DND-41 (cell line): ENCODE data around the gene ATAD5.
"Not testable (repeated sequence)": the region's sequence is repeated elsewhere in the genome, so short reads cannot be mapped to it uniquely, and the experiment has no call there.

Experiments used
- ATAC-seq: fragments of 200-7000 bp; cut with Tn5 transposase; 3 replicates; pipeline ENCODE4 v1.9.1; 2021; ENCODE audit warnings: low read depth; ENCODE audit not compliant: insufficient read depth
- DNase-seq: peaks from one replicate; pipeline ENCODE4 v3.0.0-alpha.2; 2020
- H2AFZ ChIP-seq: 2 replicates; pipeline ENCODE4 v1.6.0; 2012; ENCODE audit warnings: low read depth, low read length
- H3K27ac ChIP-seq: 2 replicates; pipeline ENCODE4 v1.5.1; 2012; ENCODE audit warnings: low read length, inconsistent platforms
- H3K27me3 ChIP-seq: fragments of 200-600 bp; sonication (generic); 2 replicates; pipeline ENCODE4 v1.6.0; 2012; ENCODE audit warnings: low read length, mild to moderate bottlenecking, inconsistent platforms; ENCODE audit not compliant: insufficient read depth, poor library complexity
- H3K36me3 ChIP-seq: 2 replicates; pipeline ENCODE4 v1.5.1; 2012; ENCODE audit warnings: low read length, inconsistent platforms; ENCODE audit not compliant: insufficient read depth
- H3K4me1 ChIP-seq: 2 replicates; pipeline ENCODE4 v1.5.1; 2012; ENCODE audit warnings: mild to moderate bottlenecking, low read length; ENCODE audit not compliant: insufficient read depth
- H3K4me2 ChIP-seq: 2 replicates; pipeline ENCODE4 v1.6.0; 2012; ENCODE audit warnings: mild to moderate bottlenecking, moderate library complexity, low read length, inconsistent platforms; ENCODE audit not compliant: insufficient read depth
- H3K4me3 ChIP-seq, 2 experiments: fragments of 200-600 bp in 1 of 2; shearing (Covaris generic) in 1 of 2; 2 replicates each; pipeline ENCODE4 v1.5.1; 2012 to 2016; ENCODE audit warnings: inconsistent platforms in 2 of 2, low read length in 2 of 2, mild to moderate bottlenecking in 2 of 2, low read depth in 1 of 2, moderate library complexity in 1 of 2
- H3K79me2 ChIP-seq: 2 replicates; pipeline ENCODE4 v1.6.0; 2012; ENCODE audit warnings: low read length, inconsistent platforms; ENCODE audit not compliant: insufficient read depth
- H3K9ac ChIP-seq: 2 replicates; pipeline ENCODE4 v1.6.0; 2012; ENCODE audit warnings: low read depth, mild to moderate bottlenecking, inconsistent platforms, low read length, moderate library complexity
- H3K9me3 ChIP-seq: 2 replicates; pipeline ENCODE4 v1.5.1; 2012; ENCODE audit warnings: low read length, moderate library complexity, mild to moderate bottlenecking, inconsistent platforms; ENCODE audit not compliant: insufficient read depth, severe bottlenecking
- H4K20me1 ChIP-seq: 2 replicates; pipeline ENCODE4 v1.6.0; 2012; ENCODE audit warnings: low read length; ENCODE audit not compliant: insufficient read depth
- EZH2 ChIP-seq: IDR thresholded peaks from 3 replicates; pipeline ENCODE4 v1.6.1; 2012; ENCODE audit warnings: borderline replicate concordance, low read depth, mild to moderate bottlenecking, moderate library complexity, low read length, inconsistent platforms; ENCODE audit not compliant: severe bottlenecking
- TF ChIP-seq, protein P1 (sequence below): IDR thresholded peaks from 2 replicates; pipeline ENCODE4 v1.5.1; 2012; ENCODE audit warnings: borderline replicate concordance, low read length, moderate library complexity, mild to moderate bottlenecking; ENCODE audit not compliant: poor library complexity, severe bottlenecking; ENCODE audit errors: extremely low read depth

ATAD5 gene

GRCh38 chr17:30928584-30928983, 96.8 kb downstream of the ATAD5 start:
- TF ChIP-seq EZH2 = no peak
- TF ChIP-seq, protein P1, sequence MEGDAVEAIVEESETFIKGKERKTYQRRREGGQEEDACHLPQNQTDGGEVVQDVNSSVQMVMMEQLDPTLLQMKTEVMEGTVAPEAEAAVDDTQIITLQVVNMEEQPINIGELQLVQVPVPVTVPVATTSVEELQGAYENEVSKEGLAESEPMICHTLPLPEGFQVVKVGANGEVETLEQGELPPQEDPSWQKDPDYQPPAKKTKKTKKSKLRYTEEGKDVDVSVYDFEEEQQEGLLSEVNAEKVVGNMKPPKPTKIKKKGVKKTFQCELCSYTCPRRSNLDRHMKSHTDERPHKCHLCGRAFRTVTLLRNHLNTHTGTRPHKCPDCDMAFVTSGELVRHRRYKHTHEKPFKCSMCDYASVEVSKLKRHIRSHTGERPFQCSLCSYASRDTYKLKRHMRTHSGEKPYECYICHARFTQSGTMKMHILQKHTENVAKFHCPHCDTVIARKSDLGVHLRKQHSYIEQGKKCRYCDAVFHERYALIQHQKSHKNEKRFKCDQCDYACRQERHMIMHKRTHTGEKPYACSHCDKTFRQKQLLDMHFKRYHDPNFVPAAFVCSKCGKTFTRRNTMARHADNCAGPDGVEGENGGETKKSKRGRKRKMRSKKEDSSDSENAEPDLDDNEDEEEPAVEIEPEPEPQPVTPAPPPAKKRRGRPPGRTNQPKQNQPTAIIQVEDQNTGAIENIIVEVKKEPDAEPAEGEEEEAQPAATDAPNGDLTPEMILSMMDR = no peak
- no peak overlapping the region for H3K9ac ChIP-seq
- no peak overlapping the region for H3K4me2 ChIP-seq

GRCh38 chr17:30929081-30929633, 97.4 kb downstream of the ATAD5 start:
- no peak overlapping the region for H3K4me3 ChIP-seq
- no peak overlapping the region for H3K9ac ChIP-seq
- no peaks in the 10 kb centered on the region for H3K36me3 ChIP-seq
- H3K9me3 ChIP-seq = no peaks in the 10 kb centered on the region
- no peak for ATAC-seq
- no peak overlapping the region for H3K27ac ChIP-seq
- TF ChIP-seq, protein P1 = no peak
- no peak for TF ChIP-seq EZH2
- H3K4me2 ChIP-seq = no peak overlapping the region
- no peak for DNase-seq
- H3K79me2 ChIP-seq = no peaks in the 10 kb centered on the region
- H3K4me1 ChIP-seq = no peaks in the 10 kb centered on the region
- no peak overlapping the region for H2AFZ ChIP-seq
- H4K20me1 ChIP-seq = no peaks in the 10 kb centered on the region
- peaks cover 2% of the 10 kb centered on the region for H3K27me3 ChIP-seq

More at GRCh38 chr17:30928584-30928983, 96.8 kb downstream of the ATAD5 start:
- no peaks in the 10 kb centered on the region for H3K36me3 ChIP-seq
- H4K20me1 ChIP-seq = no peaks in the 10 kb centered on the region
- H3K9me3 ChIP-seq = no peaks in the 10 kb centered on the region
- ATAC-seq (no peak), DNase-seq (no peak)
- no peaks in the 10 kb centered on the region for H3K27me3 ChIP-seq
- H3K4me3 ChIP-seq = no peak overlapping the region
- no peaks in the 10 kb centered on the region for H3K4me1 ChIP-seq
- no peak overlapping the region for H3K27ac ChIP-seq
- no peaks in the 10 kb centered on the region for H3K79me2 ChIP-seq
- H2AFZ ChIP-seq = no peak overlapping the region

- not testable (repeated sequence) for H3K27ac ChIP-seq, H3K36me3 ChIP-seq, H3K9me3 ChIP-seq, H3K79me2 ChIP-seq, ATAC-seq, H4K20me1 ChIP-seq, H3K4me1 ChIP-seq, H3K27me3 ChIP-seq, H3K4me2 ChIP-seq, H3K4me3 ChIP-seq, DNase-seq, H2AFZ ChIP-seq, H3K9ac ChIP-seq
Measured at GRCh38 chr17:30929861-30930260, 98.1 kb downstream of the ATAD5 start.

GRCh38 chr17:30930495-30930894, 98.7 kb downstream of the ATAD5 start:
- no peak overlapping the region for H3K27ac ChIP-seq
- no peak overlapping the region for H3K9ac ChIP-seq
- ATAC-seq (no peak), DNase-seq (no peak)
- H4K20me1 ChIP-seq = no peaks in the 10 kb centered on the region
- H3K4me2 ChIP-seq = no peak overlapping the region
- H3K79me2 ChIP-seq = no peaks in the 10 kb centered on the region
- no peak for TF ChIP-seq EZH2
- TF ChIP-seq, protein P1 = no peak
- H3K36me3 ChIP-seq = no peaks in the 10 kb centered on the region
- peaks cover 3% of the 10 kb centered on the region for H3K27me3 ChIP-seq
- H2AFZ ChIP-seq = no peak overlapping the region
- no peak overlapping the region for H3K4me3 ChIP-seq
- H3K4me1 ChIP-seq = no peaks in the 10 kb centered on the region
- H3K9me3 ChIP-seq = no peaks in the 10 kb centered on the region

- H4K20me1 ChIP-seq, H2AFZ ChIP-seq, H3K27ac ChIP-seq, H3K27me3 ChIP-seq, H3K9ac ChIP-seq, H3K4me3 ChIP-seq, H3K36me3 ChIP-seq, H3K4me1 ChIP-seq, H3K9me3 ChIP-seq, ATAC-seq, H3K4me2 ChIP-seq, DNase-seq, H3K79me2 ChIP-seq: not testable (repeated sequence)
Measured at GRCh38 chr17:30931582-30931981, 99.8 kb downstream of the ATAD5 start.
